Stimulated activated CD8-positive, alpha-beta memory T cell treated with anti-CD3 and anti-CD28 coated beads, Interleukin-12 subunit alpha, Interleukin-12 subunit beta, amount 100 ng/mL, for 24 hours (primary cell): ENCODE results near the gene CCDC88C.
"Not testable (repeated sequence)": the region's sequence is repeated elsewhere in the genome, so short reads cannot be mapped to it uniquely, and the experiment has no call there.

ENCODE experiments used
- DNase-seq: peaks from one replicate; pipeline ENCODE4 v3.0.0-alpha.2; 2020; ENCODE audit errors: extremely low read depth

Gene CCDC88C

DNA sequence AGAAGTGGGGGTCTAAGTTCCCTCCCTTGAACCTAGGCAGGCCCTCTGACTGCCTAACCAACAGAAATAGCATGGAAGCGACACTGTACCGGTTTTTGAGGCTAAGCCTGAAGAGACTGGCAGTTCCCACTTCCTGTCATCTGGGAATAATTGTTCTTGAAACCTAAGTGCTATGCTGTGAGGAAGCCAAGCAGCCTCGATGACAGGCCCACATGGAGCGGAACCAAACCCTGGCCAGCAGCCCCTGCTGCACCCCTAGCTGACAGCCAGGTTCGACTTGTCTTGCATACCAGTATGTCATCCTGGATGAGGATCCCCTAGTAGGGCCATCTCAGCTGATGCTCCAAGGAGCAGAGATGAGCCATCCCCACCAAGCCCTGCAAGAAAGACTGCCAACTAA lies 166.7 kb downstream of the CCDC88C start:
- no peak for DNase-seq

DNA sequence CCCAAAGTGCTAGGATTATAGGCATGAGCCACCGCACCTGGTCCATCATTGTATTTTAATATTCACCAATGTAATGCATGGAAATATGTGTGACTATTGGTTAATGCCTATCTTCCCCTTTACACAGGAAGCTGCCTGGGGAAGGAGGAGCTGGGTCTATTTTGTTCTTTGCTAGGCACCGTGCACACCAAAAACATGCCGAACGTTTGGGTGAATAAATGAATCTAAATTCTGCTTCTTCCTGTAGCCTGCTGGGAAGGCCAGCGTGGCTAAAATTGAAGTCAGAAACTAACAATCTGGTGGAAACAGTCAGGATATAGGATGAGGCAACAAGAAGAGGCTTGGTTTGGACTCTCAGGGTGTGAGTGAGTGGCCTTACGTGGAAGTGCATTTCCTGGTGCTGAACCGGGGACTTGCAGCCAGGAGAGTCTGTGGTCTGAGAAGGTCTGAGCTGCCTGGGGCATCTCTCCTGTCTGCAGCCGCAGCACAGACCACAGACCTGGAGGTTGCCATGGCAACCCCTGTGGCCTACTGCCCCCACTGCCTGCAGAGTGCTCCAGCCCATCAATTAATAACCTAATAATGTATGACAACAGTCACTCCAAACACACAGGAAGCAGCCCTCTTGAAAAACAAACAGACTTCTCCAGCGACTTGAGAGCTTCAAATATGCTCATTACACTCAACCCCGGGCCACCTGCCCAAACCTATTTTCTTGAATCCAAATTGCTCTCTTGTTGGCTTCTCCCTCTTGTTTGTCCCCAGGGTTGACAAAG lies 167.6 kb downstream of the CCDC88C start:
- DNase-seq = no peak

DNA sequence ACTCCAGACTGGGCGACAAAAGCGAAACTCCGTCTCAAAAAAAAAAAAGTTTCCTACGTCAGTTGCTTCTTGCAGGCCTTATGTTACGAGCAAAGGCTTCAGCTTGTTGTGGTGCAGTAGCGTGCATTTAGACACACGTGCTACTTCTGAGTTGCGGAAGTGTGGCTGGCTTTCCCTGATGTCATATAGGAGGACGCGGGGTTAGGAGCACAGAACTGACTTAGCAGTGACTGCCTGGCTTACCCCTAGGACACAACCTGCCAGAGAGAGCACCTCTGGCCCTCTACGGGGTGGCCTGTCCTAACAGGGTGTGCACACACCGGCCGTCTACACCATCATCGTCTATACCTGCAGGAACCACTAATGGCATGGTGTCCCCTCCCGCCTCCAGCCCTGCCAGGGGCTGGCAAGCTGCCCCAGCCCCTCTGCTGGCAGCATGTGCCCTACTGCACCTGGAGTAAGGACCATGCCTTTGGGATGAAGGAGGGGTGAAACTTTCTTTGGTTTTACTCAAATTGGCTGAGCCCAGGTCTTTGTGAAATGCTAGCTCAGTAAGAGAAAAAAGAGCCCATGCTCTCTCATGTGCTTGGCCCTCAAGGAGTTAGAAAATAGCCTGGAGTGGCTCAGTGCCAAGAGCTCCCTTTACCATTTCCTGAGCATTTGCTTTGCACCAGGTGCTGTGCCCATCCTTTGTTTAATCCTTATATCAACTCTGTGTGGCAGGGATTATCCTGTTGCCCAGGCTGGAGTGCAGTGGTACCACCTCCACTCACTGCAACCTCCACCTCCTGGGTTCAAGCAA lies 171.4 kb downstream of the CCDC88C start:
- no peak for DNase-seq

DNA sequence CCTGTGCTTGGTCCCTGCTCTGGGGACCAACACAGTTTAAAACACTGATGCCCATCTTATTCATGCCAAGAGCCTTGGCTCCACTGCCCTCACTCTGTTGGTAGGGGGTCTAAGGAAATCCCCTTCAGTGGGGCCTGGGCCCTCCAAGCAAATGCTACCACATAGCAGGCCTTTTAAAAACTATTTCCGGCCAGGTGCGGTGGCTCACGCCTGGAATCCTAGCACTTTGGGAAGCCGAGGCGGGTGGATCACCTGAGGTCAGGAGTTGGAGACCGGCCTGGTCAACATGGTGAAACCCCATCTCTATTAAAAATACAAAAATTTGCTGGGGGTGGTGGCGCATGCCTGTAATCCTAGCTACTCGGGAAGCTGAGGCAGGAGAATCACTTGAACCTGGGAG lies 172.0 kb downstream of the CCDC88C start:
- DNase-seq = not testable (repeated sequence)

DNA sequence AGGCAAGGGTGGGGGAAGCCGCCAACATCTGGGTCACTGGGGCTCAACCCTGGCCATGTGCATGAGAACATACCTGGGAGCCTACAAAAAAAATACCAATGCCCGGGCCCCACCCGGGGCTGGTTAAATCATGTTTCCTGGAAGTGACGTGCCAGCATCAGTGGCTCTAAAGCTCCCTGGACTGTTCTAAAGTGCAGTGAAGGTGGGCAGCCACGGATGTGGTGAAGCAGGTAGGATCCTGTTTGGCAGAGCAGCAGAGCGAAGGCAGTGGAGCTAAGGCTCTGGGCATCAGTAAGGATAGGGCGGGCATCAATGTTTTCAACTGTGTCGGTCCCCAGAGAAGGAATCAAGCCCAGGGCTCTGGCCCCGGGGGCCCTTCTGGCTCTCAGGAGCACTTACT lies 172.6 kb downstream of the CCDC88C start:
- no peak for DNase-seq

DNA sequence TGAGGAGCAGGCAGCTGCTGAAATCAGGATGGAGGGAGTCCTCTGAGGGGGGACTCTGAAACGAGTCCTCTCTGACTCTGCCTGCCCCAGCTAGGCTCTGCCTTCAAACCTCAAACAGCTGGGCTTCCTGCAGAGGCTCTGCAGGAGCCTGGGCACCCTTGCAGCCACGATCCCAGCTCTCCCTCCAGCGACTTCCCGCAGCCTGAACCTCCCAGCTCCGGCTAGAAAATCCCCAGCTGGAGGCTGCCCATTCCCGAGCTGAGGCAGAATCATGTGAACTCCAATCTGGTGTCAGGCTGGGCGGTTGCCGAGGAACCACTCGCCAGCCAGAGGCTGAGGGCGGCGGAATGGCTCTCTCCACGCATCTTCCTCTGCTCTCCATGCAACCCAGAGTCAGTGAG lies 173.1 kb downstream of the CCDC88C start, which contains the start of gene GPR68:
Gene GPR68 (minus strand): TSS at position 204 of the 401 bp plus-strand sequence. CDS start 9,654 bp downstream, outside the sequence.
- no peak for DNase-seq

DNA sequence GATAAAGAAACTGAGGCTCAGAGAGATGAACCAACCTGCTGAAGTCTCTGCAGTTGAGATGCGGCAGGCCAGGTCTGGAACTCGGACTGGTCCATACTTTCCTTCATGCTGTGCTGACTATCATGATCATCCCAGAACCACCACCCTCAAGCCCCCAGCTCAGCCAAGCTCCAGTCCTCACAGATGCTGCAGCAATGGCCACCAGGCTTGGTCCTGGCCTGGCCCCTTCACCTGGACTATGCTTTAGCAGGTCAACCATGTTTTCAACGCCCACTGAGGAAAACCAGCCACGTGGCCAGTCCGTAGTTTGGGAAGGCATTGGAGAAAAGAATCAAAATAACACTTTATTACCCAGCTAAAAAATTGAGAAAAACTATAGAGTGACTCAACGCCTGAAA lies 174.5 kb downstream of the CCDC88C start:
- no peak for DNase-seq

DNA sequence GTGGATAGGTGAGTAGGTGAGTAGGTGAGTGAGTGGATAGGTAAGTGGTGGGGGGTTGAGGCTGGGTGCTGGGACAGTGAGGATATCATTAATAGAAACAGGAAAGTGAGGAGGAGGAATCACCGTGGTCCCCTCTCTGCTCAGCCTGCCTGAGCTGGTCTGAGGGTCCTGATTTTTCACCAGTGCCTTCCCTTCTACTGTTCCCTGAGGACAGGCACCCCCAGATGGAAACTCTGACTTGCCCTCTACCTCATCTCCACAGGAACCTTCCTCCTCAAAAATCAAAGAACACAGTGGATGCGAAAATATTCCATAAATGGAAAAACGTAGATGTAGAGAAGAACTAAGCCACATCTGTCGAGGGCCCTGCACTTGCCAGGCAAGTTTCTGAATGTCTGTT lies 175.0 kb downstream of the CCDC88C start:
- DNase-seq = no peak

DNA sequence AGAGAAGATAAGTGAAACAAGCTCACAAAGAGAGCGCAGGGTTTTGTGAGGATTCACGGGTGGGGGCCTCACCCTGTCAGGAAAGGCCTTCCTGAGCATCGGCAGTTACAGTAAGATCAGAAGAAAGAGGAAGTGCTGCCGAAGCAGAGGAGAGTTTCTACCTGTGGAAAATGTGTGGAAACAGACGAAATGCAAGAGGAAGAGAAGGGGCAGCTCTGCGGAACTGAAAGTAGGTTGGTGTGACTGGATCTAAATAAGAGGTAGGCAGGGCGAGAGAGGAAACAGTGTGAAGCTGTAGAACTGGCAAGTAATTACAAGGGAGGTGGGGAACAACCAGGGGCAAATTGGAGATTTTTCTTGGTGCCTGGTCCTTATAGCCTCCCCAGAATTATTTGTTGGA lies 175.8 kb downstream of the CCDC88C start:
- no peak for DNase-seq

DNA sequence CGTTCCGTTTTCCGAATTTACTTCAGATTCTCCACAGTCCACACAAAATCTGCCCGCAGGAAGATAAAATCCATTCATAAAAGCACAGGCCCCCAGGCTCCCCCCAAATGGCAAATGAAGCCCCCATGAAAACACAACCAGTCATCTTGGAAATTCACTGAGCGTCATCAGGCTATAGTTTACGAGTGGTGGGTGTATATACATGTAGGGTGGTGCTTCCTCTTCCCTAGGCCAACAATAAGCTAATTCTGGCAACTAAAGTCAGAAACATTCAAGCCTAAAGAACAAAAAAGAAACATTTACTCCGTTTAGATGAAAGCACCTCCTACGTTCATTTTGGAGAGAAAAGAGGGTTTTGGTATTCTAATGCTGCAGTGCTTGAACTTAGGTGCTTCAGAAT lies 179.0 kb downstream of the CCDC88C start:
- no peak for DNase-seq

DNA sequence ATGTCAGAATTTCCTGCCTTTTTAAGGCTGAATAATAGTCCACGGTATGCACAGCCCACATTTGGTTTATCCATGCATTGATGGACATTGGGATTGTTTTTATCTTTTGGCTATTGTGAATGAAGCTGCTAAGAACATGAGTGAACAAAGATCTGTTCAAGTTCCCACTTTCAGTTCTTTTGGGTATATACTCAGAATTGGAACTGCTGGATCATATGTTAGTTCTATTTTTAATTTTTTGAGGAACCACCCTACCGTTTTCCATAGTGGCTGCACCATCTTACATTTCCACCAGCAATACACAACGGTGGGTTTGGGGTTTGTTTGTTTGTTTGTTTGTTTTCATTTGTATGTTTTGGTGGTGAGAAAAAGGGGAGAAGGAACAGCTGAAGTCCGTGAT lies 179.5 kb downstream of the CCDC88C start:
- DNase-seq = no peak

DNA sequence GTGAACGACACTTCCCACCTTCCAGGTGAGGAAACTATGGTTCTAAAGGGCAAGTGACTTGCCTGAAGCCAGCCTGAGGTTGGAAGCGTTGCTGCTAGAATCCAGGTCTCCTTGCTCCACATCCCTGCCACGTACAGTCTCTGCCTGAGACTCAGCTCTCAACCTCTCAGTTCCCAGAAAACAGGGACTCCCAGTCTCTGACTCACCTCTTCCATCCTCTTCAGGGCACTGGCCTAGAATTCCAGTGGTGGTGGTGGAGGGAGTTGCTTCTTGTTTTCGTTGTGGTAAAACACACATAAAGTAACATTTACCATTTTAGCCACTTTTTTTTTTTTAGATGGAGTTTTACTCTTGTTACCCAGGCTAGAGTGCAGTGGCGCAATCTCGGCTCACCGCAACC lies 180.4 kb downstream of the CCDC88C start:
- no peak for DNase-seq

DNA sequence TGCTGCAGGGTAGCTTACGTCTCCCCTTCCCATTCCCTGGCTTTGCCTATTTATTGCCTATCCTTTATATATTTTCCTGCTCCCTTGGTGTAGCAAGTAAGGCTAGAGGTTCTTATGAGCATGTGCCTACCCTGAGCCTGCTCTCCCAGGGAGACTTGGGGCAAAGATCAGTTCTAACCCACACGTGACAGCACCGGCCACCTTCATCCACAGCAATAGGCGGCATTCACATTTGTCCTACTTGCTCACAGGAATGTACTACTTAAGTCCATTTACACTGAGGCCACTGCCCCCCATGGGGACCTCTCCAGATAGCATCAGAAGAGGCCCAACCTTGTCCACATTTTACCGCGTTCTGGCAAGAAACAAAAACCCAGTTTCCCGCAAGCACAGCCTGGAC lies 181.8 kb downstream of the CCDC88C start:
- DNase-seq = no peak

DNA sequence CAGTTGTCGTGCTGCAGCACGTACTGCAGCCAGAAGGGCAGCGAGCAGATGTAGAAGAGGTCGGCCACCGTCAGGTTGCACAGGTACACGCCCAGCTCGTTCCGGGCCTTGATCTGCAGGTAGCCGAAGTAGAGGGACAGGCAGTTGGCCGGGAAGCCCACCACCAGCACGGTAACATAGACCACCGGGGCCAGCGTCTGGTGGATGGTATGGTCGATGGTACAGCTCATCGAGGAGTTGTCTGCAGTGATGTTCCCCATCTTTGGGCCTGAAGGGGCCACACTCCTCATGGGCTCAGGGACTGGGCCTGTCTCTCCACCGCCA lies 182.9 kb downstream of the CCDC88C start:
- DNase-seq = no peak

DNA sequence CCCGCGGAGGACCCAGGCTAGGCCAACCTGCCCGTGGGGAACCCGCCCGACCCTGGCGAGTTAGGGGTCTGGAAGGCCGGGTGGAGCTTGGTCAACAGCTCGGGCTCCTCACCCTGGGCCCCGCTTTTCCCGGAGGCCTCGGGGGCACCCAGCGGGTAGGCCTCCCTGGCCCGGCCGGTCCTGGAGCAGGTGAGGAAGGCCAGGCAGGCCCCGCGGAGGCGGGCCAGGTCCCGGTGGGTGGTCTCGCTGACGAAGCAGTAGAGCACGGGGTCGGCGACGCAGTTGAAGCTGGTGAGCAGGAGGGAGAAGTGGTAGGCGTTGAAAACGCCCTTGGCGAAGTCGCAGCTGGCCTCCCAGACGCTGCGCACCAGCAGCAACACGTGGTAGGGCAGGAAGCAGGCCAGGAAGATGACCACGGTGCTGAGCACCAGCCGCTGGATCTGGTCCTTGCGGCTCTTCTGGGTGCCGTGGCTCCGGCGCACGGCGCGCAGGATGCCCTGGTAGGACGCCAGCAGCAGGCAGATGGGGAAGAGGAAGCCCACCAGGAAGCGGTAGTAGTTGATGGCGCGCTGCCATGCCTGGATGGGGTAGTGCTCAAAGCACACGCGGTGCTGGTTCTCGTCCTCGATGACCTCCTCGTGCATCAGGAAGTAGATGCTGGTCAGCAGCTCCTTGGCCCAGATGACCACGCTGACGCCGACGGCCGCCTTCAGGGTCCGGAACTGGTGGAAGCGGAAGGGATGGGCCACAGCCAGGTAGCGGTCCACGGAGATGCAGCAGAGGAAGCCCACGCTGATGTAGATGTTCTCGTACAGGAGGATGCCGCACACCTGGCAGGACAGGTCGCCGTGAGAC lies 183.5 kb downstream of the CCDC88C start:
- DNase-seq = no peak

DNA sequence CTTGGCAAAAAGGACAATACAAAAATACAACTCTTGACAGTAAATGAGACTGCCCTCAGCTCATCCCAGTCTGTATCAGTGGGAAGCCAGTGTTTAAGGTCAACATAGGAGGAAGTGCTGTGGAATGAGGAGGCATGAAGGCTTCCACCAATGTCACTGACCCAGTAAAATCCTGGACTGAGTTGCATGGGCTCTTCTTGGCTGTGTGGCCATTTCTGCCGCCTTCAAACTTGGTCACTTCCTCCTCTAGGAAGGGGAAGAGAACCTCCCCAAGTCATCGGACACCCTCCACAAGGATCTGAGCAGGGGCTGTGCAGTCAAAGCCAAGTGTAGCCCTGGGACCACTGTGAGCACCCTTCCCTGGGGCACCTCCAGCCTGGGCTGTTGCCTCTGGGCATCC lies 185.0 kb downstream of the CCDC88C start:
- no peak for DNase-seq

DNA sequence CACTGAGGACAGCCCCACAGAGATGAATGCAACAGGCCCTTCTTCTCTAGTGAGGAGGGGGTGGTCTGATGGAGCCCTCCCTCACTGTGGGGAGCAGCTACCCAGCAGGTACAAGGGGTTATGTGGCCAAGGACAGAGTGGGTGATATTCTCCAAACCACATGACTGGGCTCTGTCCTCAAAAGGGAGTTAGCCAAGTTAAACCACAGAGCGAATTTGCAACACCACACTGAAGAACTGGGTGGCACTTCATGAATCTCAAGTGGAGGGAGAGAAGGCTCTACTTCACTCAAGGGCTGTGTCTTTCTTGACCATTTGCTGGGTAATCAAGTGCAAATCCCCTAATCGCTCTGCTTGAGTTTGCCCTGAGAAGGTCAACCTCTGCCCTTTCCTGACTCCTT lies 185.6 kb downstream of the CCDC88C start:
- no peak for DNase-seq

DNA sequence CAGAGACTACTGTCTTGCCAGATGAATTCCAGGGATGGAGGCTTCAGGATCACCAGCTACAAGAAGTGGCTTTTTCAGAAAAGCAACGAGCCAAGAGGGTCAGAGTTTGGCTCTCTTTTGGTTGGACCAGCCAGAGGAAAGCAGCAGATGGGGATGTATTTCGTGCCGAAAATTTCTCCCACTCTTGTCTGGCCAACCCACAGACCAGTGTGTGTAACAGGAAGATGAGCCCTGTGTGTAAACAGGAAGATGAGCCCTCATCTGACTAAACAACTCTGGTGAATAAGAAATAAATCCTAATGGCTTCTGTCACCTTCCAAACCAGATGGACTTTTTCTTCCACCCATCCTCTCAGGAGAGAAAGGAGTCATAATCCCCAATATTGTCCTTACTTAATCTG lies 186.2 kb downstream of the CCDC88C start:
- DNase-seq = no peak

DNA sequence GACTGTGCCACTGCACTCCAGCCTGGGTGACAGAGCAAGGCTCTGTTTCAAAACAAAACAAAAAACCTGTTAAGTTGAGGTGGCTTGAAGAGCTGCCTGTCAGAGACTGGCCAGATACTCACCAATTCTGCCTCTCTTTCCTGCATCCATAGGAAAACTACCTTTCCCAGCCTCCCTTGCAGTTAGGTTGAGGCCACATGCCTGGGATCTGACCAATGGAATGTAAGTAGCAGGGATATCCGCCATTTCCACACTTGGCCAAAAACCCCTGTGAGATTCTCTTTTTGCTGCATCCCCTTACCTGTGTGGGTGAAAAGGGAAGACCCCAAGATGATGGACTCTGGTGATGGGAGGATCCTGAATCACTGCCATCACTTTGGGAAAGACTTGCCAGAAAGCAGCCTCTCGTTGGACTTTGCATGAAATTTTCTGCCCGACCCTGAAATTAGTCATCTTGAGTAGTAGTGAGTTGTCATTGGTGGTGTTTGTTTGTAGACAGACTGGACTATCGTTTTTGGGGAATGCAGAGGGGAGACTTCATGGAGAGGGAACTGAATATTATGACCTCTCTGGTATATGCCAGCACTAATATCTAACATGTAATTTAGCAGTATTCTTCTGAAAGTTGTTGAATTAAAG lies 187.1 kb downstream of the CCDC88C start:
- no peak for DNase-seq

DNA sequence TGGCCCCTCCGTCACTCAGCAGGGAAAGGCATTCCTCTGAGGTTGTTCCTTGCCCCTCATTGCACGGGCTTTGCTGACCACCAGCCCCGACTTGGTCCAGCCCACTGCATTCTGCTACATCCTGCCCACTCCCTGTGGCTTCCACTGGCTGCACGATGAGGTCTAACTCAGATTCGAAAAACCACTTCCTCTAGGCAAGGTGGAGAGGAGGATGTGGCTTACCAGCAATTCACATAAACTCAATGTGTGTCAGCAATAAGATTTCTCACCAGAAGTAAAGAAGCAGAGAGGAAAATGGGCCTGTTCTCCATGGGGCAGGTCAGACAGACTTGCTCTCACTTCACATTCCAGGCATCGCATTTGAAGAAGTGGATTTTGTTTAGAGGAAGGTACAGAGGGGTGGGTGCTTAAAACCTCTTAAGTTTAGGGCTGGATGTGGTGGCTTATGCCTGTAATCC lies 187.8 kb downstream of the CCDC88C start:
- DNase-seq = no peak

DNA sequence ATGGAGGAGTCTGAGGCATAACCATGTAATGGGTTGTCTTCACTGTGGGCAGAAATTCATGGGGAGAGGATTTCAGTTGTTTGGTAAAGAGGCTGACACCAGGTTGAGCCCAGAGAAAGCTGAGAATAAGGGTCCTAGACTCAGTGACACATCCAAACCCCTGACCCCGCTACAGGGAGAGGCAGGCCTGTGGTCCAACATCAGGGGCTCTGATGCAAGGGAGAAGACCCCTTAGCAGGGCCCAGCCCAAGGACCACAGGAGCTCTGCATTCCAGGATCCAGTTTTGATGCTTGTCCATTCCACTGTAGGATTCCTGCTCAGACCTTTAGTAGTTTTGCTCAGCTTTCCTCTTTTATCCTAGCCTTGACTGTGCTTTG lies 188.6 kb downstream of the CCDC88C start:
- no peak for DNase-seq
